Smooth muscle cell (in vitro differentiated cells): Measurements from ENCODE around the gene TMEM205. TPM values are rescaled to one million over a fixed set of nuclear protein-coding genes. Genes with fewer than 3 reads are reported as not detected.

ENCODE experiments used
- DNase-seq: peaks from one replicate; lab custom pipeline; 2025; ENCODE audit not compliant: unreplicated experiment; lab: John Stamatoyannopoulos, UW
- H2AFZ ChIP-seq: fragments of 200-600 bp; sonication (generic); 2 replicates; pipeline ENCODE4 v1.6.0; 2016; ENCODE audit warnings: antibody characterized with exemption, low read depth, mild to moderate bottlenecking
- H3F3A ChIP-seq: fragments of 200-600 bp; sonication (generic); 2 replicates; pipeline ENCODE4 v1.6.0; 2017; ENCODE audit warnings: antibody characterized with exemption, low read depth
- H3K27ac ChIP-seq: fragments of 200-600 bp; sonication (generic); 2 replicates; pipeline ENCODE4 v1.5.1; 2016; ENCODE audit warnings: low read depth, mild to moderate bottlenecking
- H3K27me3 ChIP-seq: fragments of 200-600 bp; sonication (generic); 2 replicates; pipeline ENCODE4 v1.6.1; 2016; ENCODE audit warnings: low read depth, mild to moderate bottlenecking
- H3K36me3 ChIP-seq: fragments of 200-600 bp; sonication (generic); 2 replicates; pipeline ENCODE4 v1.5.1; 2016; ENCODE audit warnings: low read depth
- H3K4me1 ChIP-seq: fragments of 200-600 bp; sonication (generic); 2 replicates; pipeline ENCODE4 v1.5.1; 2016; ENCODE audit warnings: low read depth
- H3K4me2 ChIP-seq: fragments of 200-600 bp; sonication (generic); 2 replicates; pipeline ENCODE4 v1.6.0; 2016; ENCODE audit warnings: mild to moderate bottlenecking
- H3K4me3 ChIP-seq: fragments of 200-600 bp; sonication (generic); 2 replicates; pipeline ENCODE4 v1.5.1; 2016; ENCODE audit warnings: mild to moderate bottlenecking
- H3K79me2 ChIP-seq: fragments of 200-600 bp; sonication (generic); 2 replicates; pipeline ENCODE4 v1.6.0; 2016; ENCODE audit warnings: low read depth, mild to moderate bottlenecking
- H3K9ac ChIP-seq: fragments of 200-600 bp; sonication (generic); 2 replicates; pipeline ENCODE4 v1.6.0; 2016; ENCODE audit warnings: low read depth
- H3K9me3 ChIP-seq: fragments of 200-600 bp; sonication (generic); replicated peaks from 2 replicates; pipeline ENCODE4 v1.5.1; 2016; ENCODE audit warnings: low read depth
- H4K20me1 ChIP-seq: fragments of 200-600 bp; sonication (generic); 2 replicates; pipeline ENCODE4 v1.6.0; 2016; ENCODE audit warnings: low read depth
- CTCF ChIP-seq: fragments of 200-600 bp; sonication (generic); IDR thresholded peaks from 2 replicates; pipeline ENCODE4 v1.5.1; 2017; ENCODE audit warnings: borderline replicate concordance, mild to moderate bottlenecking, antibody characterized with exemption; ENCODE audit not compliant: insufficient read depth, poor library complexity, severe bottlenecking
- WGBS: methylation state at CpG from one replicate; pipeline ENCODE4 v1.1.7; 2016; ENCODE audit warnings: low lambda C conversion rate; 5-methylcytosine and 5-hydroxymethylcytosine counted together
- polyA plus RNA-seq: library from polyadenylated mRNA; unstranded; fragments of >200 nt; fragmentation: Nextera tagmentation; extraction: Ambion mirVana; gene quantifications from 2 replicates; pipeline ENCODE4 v1.2.1, GENCODE V29; 2016
- total RNA-seq: library from RNA; depleted of rRNA; stranded (reverse); fragments of >200 nt; gene quantifications from 2 replicates; pipeline ENCODE4 v1.2.3, GENCODE V29; 2014

Gene TMEM205
- total and polyA plus RNA-seq, 2 experiments from 2014 or later, result 118 to 163 TPM

GRCh38 chr19:11387162-11388034, 41.3 kb upstream of the TMEM205 start:
- 89% methylated on average over 19 of the region's 19 CpGs for WGBS
- H4K20me1 ChIP-seq, result no peaks in the 10 kb centered on the region

GRCh38 chr19:11384778-11385129, 38.7 kb upstream of the TMEM205 start:
- peaks cover 6% of the 10 kb centered on the region for H3F3A ChIP-seq
- H3K9ac ChIP-seq, result no peak overlapping the region
- 80% methylated on average over 5 of the region's 5 CpGs for WGBS
- H3K4me2 ChIP-seq, result no peak overlapping the region
- H3K4me1 ChIP-seq, result peaks cover 9% of the 10 kb centered on the region
- H3K79me2 ChIP-seq, result no peaks in the 10 kb centered on the region
- H3K27me3 ChIP-seq, result no peaks in the 10 kb centered on the region
- no peaks in the 10 kb centered on the region for H3K36me3 ChIP-seq
- H3K27ac ChIP-seq, result no peak overlapping the region
- TF ChIP-seq CTCF, result no peak
- no peak overlapping the region for H2AFZ ChIP-seq
- no peaks in the 10 kb centered on the region for H3K9me3 ChIP-seq
- no peak overlapping the region for H3K4me3 ChIP-seq
- H4K20me1 ChIP-seq, result peaks cover 3% of the 10 kb centered on the region
- no peak for DNase-seq

More at GRCh38 chr19:11387162-11388034, 41.3 kb upstream of the TMEM205 start:
- H3K4me1 ChIP-seq, result peaks cover 5% of the 10 kb centered on the region
- H3K4me2 ChIP-seq, result no peak overlapping the region
- no peak overlapping the region for H3K9ac ChIP-seq
- H3F3A ChIP-seq, result no peaks in the 10 kb centered on the region
- H3K27ac ChIP-seq, result no peak overlapping the region
- H3K79me2 ChIP-seq, result no peaks in the 10 kb centered on the region
- no peaks in the 10 kb centered on the region for H3K9me3 ChIP-seq
- H3K36me3 ChIP-seq, result no peaks in the 10 kb centered on the region
- TF ChIP-seq CTCF, result no peak
- no peak overlapping the region for H3K4me3 ChIP-seq
- no peak overlapping the region for H2AFZ ChIP-seq
- no peaks in the 10 kb centered on the region for H3K27me3 ChIP-seq
- DNase-seq, result no peak

GRCh38 chr19:11383706-11384048, 37.6 kb upstream of the TMEM205 start:
- peak overlapping the region; percentile 59 for H3K4me3 ChIP-seq
- H3K9me3 ChIP-seq, result no peaks in the 10 kb centered on the region
- peaks cover 3% of the 10 kb centered on the region for H4K20me1 ChIP-seq
- TF ChIP-seq CTCF, result no peak
- peaks cover 6% of the 10 kb centered on the region for H3F3A ChIP-seq
- WGBS, result 0% methylated on average over 1 of the region's 9 CpGs
- no peaks in the 10 kb centered on the region for H3K36me3 ChIP-seq
- H3K9ac ChIP-seq, result peak overlapping the region; percentile 29
- peaks cover 9% of the 10 kb centered on the region for H3K4me1 ChIP-seq
- H3K27ac ChIP-seq, result no peak overlapping the region
- peak overlapping the region; percentile 95 for H3K4me2 ChIP-seq
- DNase-seq, result no peak
- H3K79me2 ChIP-seq, result no peaks in the 10 kb centered on the region
- H2AFZ ChIP-seq, result peak overlapping the region; percentile 72
- no peaks in the 10 kb centered on the region for H3K27me3 ChIP-seq
